ENCODE measurements around the gene OSBPL10.

DNA sequence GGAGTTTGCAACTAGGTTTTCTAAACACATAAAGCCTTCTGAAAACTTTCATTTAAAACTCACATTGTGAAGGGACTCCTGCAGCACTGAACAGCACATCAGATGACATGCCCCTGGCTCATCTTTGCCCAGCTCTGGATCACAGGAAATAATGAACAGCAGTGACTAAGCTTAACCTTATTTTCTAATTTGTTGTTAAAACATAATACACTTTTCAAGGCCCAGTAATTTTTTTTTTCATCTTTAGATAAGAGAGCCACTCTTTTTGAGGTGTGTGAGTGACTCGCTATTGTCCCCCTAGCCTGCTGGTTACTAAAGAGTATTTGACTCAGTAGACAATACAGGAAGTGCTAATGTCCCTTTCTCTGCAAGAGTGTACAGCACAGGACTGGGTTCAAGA is 204.0 kb downstream of the OSBPL10 start:
- TF ChIP-seq, protein P1, sequence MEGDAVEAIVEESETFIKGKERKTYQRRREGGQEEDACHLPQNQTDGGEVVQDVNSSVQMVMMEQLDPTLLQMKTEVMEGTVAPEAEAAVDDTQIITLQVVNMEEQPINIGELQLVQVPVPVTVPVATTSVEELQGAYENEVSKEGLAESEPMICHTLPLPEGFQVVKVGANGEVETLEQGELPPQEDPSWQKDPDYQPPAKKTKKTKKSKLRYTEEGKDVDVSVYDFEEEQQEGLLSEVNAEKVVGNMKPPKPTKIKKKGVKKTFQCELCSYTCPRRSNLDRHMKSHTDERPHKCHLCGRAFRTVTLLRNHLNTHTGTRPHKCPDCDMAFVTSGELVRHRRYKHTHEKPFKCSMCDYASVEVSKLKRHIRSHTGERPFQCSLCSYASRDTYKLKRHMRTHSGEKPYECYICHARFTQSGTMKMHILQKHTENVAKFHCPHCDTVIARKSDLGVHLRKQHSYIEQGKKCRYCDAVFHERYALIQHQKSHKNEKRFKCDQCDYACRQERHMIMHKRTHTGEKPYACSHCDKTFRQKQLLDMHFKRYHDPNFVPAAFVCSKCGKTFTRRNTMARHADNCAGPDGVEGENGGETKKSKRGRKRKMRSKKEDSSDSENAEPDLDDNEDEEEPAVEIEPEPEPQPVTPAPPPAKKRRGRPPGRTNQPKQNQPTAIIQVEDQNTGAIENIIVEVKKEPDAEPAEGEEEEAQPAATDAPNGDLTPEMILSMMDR (IDR thresholded peaks at IDR 0.05), result no peak
- TF ChIP-seq POLR2A (IDR thresholded peaks at IDR 0.05), result no peak
